Stimulated activated CD4-positive, alpha-beta T cell treated with anti-CD3 and anti-CD28 coated beads, Interleukin-1b, Interleukin-23, amount 100 ng/mL, for 4 hours (primary cell): ENCODE measurements around the gene RASL12.
A peak's percentile ranks its signal among the peaks of the same experiment; 100 is the strongest.
"Not testable (repeated sequence)": the region's sequence is repeated elsewhere in the genome, so short reads cannot be mapped to it uniquely, and the experiment has no call there.

Experiments used
- DNase-seq, 2 donors: peaks; one replicate each; pipeline ENCODE4 v3.0.0-alpha.2; 2020; ENCODE audit warnings: low read depth in 2 of 2

Gene RASL12

DNA sequence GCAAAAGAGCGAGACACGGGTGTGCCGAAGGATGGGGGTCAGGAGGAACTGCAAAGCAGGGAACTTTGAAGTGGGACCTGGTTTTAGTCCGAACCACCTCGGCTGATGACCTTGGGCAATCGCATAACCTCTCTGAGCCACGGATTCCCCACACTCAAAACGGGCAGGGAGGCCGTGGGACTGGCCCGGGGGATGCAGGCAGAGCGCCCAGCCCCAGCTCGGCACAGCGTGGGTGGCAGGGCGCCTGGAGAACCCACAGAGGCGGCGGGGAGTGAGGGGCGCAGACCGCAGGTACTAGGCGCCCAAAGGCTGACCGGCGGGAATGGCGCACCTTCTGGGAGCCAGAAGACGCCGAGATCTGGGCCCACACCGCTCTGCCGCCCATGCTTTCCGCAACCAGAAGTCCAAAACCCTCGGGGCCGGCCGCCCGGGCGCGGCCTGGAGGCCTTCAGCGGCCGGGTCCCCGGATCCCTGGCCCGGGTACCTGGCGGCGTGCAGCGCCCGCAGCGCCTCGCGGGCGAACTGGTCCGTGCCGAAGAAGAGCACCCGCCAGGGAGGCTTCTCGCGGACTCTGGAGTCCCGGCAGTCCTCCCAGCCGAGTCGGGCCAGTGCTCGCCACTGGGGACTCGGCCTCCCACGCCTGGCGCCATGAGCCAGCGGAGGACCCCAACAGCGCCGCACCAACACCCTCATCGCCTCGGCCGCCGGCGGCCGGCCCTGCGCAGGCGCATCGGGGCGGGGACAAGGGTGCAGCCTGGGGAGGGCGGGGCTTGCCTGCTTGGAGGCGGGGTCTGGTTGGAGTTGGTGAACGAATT is 38.7 kb downstream of the RASL12 start, which contains the start of gene MTFMT:
Gene MTFMT (minus strand): TSS at position 719 of the 815 bp plus-strand sequence. CDS start 26 bp downstream, at position 693.
- DNase-seq = peak; percentile 95 to 98

DNA sequence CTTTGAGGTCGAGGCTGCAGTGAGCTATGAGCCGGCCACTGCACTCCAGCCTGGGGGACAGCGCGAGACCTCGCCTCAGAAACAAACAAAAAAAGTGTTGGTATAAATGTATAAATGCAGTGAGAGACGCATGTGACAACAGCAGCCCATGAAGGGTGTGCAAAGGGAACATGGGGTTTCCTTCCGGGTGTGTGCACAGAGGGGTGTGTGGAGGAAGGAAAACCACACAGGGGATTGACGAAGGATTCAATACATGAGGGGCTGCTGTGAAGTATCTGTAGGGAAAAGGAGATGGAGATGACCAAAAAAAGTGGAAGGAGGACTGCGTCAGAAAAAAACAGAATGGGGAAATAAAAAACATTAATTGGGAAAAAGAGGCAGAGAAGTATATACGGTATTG is 39.5 kb downstream of the RASL12 start:
- no peak for DNase-seq

DNA sequence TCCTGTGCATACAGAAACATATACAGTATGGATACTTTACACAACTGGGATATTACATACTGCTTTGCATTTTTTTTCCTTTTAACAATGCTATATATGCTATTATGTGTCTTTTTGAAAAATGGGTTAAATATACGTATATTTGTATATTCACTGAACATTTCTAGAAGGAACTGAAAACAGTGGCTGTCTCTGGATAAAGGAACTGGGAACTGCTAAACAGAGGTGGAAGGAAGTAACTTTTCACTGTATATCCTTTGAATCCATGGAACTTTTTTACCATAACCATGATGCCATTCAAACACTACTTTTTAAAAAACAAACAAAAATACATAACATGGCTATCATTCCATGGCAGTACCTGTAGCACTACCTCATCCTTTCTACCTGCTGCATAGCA is 40.2 kb downstream of the RASL12 start:
- no peak for DNase-seq

DNA sequence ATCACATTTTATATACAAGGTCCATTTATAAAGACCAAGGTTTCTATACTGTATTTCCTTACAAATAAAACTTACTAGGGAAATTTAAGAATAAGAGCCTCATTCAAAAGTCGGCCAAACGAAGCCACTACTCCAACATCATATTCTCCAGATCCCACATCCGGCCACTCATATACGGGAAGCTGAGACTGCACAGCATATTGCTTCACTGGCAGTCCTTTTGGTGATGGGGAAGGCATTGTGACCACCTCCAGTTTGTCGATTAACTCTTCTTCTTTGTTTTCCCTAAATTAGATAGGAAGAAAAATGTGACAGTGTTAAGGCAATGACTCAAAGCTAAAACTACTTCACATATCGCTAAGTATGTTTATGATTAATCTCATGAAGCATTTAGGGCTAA is 41.0 kb downstream of the RASL12 start:
- no peak for DNase-seq

DNA sequence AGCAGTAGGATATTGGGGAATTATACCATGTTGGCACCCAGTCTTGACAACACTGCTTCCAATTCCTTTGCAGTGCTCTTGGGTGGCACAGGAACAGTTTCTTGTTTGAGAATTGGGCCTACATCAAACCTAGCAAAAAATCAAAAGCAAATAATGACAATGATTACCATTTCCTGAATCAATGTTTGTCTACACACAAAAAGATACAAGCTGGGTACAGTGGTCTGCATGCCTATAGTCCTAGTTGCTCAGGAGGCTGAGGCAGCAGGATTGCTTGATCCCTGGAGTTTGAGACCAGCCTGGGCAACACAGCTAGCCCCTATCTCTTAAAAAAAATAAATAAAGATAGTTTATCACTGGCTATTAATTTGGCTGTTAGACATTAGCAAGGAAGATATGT is 46.3 kb downstream of the RASL12 start:
- no peak for DNase-seq

DNA sequence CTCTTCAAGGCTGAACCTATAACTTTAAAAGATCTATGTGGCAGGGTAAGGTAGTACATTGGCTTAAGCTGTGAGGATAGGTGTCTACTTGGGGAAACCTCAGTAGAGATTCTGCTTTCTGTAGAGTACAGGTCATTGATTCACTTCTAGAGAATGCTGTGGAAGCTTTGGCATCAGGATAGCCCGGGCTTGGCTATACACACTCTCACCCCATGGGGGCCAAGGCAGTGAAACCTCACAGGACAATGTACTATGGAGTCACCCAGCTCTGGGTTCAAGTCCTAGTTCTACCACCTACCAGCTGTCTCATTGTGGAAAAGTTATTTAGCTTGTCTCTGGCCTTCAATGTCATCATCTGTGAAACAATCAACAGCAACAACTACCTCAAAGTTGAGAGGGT is 47.4 kb downstream of the RASL12 start:
- no peak for DNase-seq

DNA sequence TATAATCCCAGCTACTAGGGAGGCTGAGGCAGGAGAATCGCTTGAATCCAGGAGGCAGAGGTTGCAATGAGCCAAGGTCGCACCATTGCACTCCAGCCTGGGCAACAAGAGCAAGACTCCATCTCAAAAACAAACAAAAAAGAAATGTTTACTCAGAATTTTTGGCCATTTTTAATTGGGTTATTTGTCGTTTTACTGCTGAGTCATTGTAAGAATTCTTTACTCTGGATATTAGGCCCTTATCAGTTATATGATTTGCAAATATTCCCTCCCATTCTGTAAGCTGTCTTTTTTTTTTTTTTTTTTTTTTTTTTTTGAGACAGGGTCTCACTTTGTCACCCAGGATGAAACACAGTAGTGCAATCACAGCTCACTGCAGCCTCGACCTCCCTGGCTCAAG is 56.6 kb downstream of the RASL12 start:
- DNase-seq = not testable (repeated sequence)

DNA sequence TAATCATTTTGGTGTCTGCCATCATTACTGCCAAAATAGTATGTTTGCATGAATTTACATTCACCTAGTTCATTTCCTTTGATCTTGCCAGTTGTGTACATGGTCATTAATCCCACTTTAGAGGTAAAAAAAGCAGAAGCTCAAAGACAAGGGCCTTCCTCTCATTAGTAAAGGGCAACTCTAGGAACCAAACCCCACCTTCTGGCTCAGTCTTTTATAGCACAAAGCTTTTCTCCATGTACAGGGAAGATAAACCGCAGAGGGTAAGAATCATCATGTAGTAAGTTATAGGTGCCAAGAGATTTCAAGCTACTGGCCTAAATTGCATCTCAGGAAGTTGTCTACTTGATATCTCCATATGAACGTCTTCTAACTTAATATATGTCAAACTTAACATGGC is 58.8 kb downstream of the RASL12 start:
- DNase-seq = no peak

DNA sequence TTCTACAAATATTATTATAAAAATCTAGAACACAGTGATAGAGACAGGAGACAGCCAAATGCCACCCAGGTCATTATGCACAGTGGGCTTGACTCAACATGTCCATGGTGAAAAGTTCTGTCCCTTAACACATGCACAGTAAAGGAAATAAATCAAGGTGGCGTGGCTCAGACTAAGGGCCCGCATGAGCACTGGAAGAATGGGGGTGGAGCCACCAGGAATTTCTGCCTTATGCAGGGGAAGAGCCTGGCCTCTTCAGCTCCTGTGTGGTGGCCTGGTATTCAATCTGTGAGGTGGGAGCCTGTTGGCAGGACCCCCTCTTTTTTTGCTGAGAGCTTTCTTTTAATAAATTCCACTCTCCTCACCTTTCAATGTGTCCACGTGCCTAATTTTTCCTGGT is 60.9 kb downstream of the RASL12 start:
- no peak for DNase-seq

DNA sequence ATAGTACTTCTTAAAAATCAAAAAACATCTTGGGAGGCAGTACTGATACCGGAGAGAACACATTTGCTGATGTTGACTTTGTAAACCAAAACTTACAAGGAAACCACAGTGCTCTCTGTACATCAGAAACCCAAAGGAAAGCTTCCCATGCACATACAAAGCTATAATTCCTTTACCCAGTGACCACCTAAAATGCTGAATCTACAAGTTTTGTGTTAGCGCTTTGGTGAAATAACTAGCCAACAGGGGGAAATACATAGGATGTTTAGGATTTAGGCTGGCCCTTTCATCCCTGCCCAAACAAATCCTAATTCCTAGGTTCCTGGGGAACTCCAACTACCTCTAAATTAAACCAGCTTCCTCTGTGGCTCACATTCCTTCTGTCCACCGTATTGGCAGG is 62.8 kb downstream of the RASL12 start:
- DNase-seq = no peak
